Germinal center (tissue), 1 donor: ENCODE results near the gene MCM10.

Source experiments
- DNase-seq: peaks from one replicate; pipeline ENCODE4 v3.0.0; 2012; ENCODE audit warnings: mixed read lengths, low spot score

MCM10 gene

GRCh38 chr10:13165177-13165576 lies 3.8 kb downstream of the MCM10 start:
- DNase-seq = no peak

GRCh38 chr10:13167568-13167967 lies 6.2 kb downstream of the MCM10 start:
- no peak for DNase-seq

GRCh38 chr10:13168781-13169180 lies 7.4 kb downstream of the MCM10 start:
- DNase-seq = no peak

- DNase-seq = no peak
These were observed 12.3 kb downstream of the MCM10 start for GRCh38 chr10:13173616-13174015.

- DNase-seq = no peak
These were observed 19.4 kb downstream of the MCM10 start for GRCh38 chr10:13180788-13181187.

GRCh38 chr10:13182424-13182823 lies 21.1 kb downstream of the MCM10 start:
- no peak for DNase-seq

- no peak for DNase-seq
These were observed 22.3 kb downstream of the MCM10 start for GRCh38 chr10:13183625-13184024.

GRCh38 chr10:13184276-13184675 lies 22.9 kb downstream of the MCM10 start:
- DNase-seq = no peak

- DNase-seq = no peak
These were observed 23.6 kb downstream of the MCM10 start for GRCh38 chr10:13184730-13185514.

- no peak for DNase-seq
These were observed 25.8 kb downstream of the MCM10 start for GRCh38 chr10:13187135-13187534.

- no peak for DNase-seq
These were observed 27.2 kb downstream of the MCM10 start for GRCh38 chr10:13188593-13188992.

GRCh38 chr10:13189961-13190360 lies 28.6 kb downstream of the MCM10 start:
- DNase-seq = no peak

- DNase-seq = no peak
These were observed 29.5 kb downstream of the MCM10 start for GRCh38 chr10:13190816-13191215.

- no peak for DNase-seq
These were observed 30.0 kb downstream of the MCM10 start for GRCh38 chr10:13191362-13191761.

GRCh38 chr10:13193637-13194036 lies 32.3 kb downstream of the MCM10 start:
- DNase-seq = no peak

GRCh38 chr10:13195016-13195415 lies 33.7 kb downstream of the MCM10 start:
- DNase-seq = no peak

GRCh38 chr10:13201132-13201531 lies 39.8 kb downstream of the MCM10 start:
- DNase-seq = no peak

- DNase-seq = no peak
These were observed 44.7 kb downstream of the MCM10 start for GRCh38 chr10:13206091-13206490.

- no peak for DNase-seq
These were observed 45.4 kb downstream of the MCM10 start for GRCh38 chr10:13206546-13207443.

GRCh38 chr10:13213163-13213562 lies 51.8 kb downstream of the MCM10 start:
- DNase-seq = no peak

GRCh38 chr10:13218878-13219277 lies 57.5 kb downstream of the MCM10 start:
- DNase-seq = no peak

GRCh38 chr10:13219685-13220670 lies 58.6 kb downstream of the MCM10 start:
- peak; percentile 28 for DNase-seq
